Stomach smooth muscle (tissue), 2 donors: ENCODE data around the gene CHST15.

ENCODE experiments used
- H3K27ac ChIP-seq: one replicate; pipeline ENCODE4 v1.7.0; 2013; ENCODE audit warnings: mild to moderate bottlenecking, low read length, inconsistent platforms
- H3K27me3 ChIP-seq, 2 donors: one replicate each; pipeline ENCODE4 v1.7.0; 2013; ENCODE audit warnings: low read length in 2 of 2; ENCODE audit not compliant: insufficient read depth in 2 of 2, control insufficient read depth in 1 of 2
- H3K36me3 ChIP-seq, 2 donors: one replicate each; pipeline ENCODE4 v1.7.0; 2013; ENCODE audit warnings: low read length in 2 of 2; ENCODE audit not compliant: control insufficient read depth in 2 of 2, insufficient read depth in 2 of 2
- H3K4me1 ChIP-seq: one replicate; pipeline ENCODE4 v1.7.0; 2013; ENCODE audit warnings: low read length; ENCODE audit not compliant: control insufficient read depth, insufficient read depth
- H3K4me3 ChIP-seq, 2 donors: one replicate each; pipeline ENCODE4 v1.7.0; 2013; ENCODE audit warnings: low read length in 2 of 2
- H3K9ac ChIP-seq, 2 donors: one replicate each; pipeline ENCODE4 v1.7.0; 2013; ENCODE audit warnings: low read length in 2 of 2, mild to moderate bottlenecking in 1 of 2
- H3K9me3 ChIP-seq, 2 donors: one replicate each; pipeline ENCODE4 v1.7.0; 2013; ENCODE audit warnings: low read length in 2 of 2; ENCODE audit not compliant: control insufficient read depth in 2 of 2
- donor health status: healthy.
- donor health status: Pancreatic carcinoma.

CHST15 gene

DNA sequence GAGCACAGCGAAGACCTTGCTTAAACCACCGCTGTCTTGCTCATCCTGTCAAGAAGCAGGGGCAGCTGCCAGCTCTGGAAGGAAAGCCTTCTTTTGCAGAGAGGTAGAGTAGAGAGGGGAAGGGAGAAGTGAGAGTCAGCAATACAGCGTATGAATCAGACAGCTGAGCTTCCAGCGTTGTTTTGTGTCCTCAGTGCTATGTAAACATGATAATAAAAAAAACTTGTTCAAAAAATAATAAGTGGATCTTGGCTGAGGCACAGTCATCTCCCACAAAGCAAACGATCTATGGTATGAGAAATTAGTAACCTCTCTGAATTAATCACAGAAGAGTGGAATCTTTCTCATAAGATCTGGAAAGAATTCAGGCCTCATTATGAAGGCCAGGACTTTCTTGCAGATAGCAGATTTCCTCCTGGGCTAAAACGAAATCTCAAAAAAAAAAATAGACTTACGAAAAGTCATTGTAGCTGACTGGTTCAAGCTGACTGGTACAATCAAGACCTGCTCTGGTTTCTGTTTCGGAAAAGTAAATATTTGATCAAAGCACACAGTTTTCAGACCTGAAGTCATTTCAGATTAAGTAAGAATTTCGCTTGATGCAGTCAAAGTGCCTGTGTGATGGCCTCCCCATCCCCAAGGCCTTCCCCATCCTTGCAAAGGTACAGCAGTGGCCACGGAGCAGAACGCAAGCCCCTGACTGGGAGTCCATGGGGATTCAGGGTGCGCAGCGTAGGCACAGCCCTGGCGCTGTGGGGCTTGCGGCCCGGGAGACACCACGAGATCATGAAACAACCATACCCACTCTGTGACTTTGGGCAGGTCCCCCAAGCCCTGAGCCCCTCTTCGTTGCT is 29.4 kb downstream of the CHST15 start:
- H3K27ac ChIP-seq: peak overlapping the region; percentile 66
- H3K27me3 ChIP-seq: no peaks in the 10 kb centered on the region
- H3K9me3 ChIP-seq: no peaks in the 10 kb centered on the region
- no peaks in the 10 kb centered on the region for H3K36me3 ChIP-seq
- H3K9ac ChIP-seq: peak overlapping the region in 1 of 2 donors; percentile 47
- peaks cover 44% of the 10 kb centered on the region for H3K4me1 ChIP-seq
- H3K4me3 ChIP-seq: peak overlapping the region in 1 of 2 donors; percentile 59

- H3K9ac ChIP-seq: no peak overlapping the region
- H3K27ac ChIP-seq: peak overlapping the region; percentile 66
- H3K9me3 ChIP-seq: no peaks in the 10 kb centered on the region
- H3K4me3 ChIP-seq: peak overlapping the region in 1 of 2 donors; percentile 55
- H3K36me3 ChIP-seq: peaks cover 0 to 2% of the 10 kb centered on the region in 2 donors
- H3K4me1 ChIP-seq: peaks cover 42% of the 10 kb centered on the region
- H3K27me3 ChIP-seq: no peaks in the 10 kb centered on the region
These were observed 31.0 kb downstream of the CHST15 start for GRCh38 chr10:124062390-124062789.

DNA sequence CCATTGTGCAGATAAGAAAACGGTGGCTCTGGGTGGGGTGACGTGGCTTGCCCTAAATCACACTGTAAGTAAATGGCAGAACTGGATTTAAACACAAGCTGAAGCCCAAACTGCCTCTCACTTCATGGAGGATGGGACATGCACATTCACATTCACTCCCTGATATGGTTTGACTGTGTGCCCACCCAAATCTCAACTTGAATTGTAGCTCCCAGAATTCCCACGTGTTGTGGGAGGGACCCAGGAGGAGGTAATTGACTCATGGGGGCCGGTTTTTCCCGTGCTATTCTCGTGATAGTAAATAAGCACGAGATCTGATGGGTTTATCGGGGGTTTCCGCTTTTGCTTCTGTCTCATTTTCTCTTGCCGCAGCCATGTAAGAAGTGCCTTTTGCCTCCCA is 32.4 kb downstream of the CHST15 start:
- Histone ChIP-seq H3K27ac (no peak overlapping the region), H3K9ac (no peak overlapping the region), H3K36me3 (peaks cover 0 to 2% of the 10 kb centered on the region in 2 donors), H3K9me3 (no peaks in the 10 kb centered on the region), H3K27me3 (no peaks in the 10 kb centered on the region), H3K4me1 (peaks cover 37% of the 10 kb centered on the region), H3K4me3 (no peak overlapping the region)

- no peak overlapping the region for H3K4me3 ChIP-seq
- no peak overlapping the region for H3K9ac ChIP-seq
- H3K27ac ChIP-seq: no peak overlapping the region
- no peaks in the 10 kb centered on the region for H3K27me3 ChIP-seq
- peaks cover 37% of the 10 kb centered on the region for H3K4me1 ChIP-seq
- no peaks in the 10 kb centered on the region for H3K9me3 ChIP-seq
- peaks cover 0 to 2% of the 10 kb centered on the region in 2 donors for H3K36me3 ChIP-seq
These were observed 33.2 kb downstream of the CHST15 start for GRCh38 chr10:124060148-124060720.

- Histone ChIP-seq H3K9me3 (no peaks in the 10 kb centered on the region), H3K4me1 (peaks cover 41% of the 10 kb centered on the region), H3K36me3 (peaks cover 0 to 2% of the 10 kb centered on the region in 2 donors), H3K9ac (no peak overlapping the region), H3K4me3 (no peak overlapping the region), H3K27me3 (no peaks in the 10 kb centered on the region), H3K27ac (no peak overlapping the region)
These were observed 33.8 kb downstream of the CHST15 start for GRCh38 chr10:124059551-124059950.

- H3K27ac ChIP-seq: no peak overlapping the region
- H3K4me1 ChIP-seq: peaks cover 37% of the 10 kb centered on the region
These were observed 34.9 kb downstream of the CHST15 start for GRCh38 chr10:124058346-124059003.

DNA sequence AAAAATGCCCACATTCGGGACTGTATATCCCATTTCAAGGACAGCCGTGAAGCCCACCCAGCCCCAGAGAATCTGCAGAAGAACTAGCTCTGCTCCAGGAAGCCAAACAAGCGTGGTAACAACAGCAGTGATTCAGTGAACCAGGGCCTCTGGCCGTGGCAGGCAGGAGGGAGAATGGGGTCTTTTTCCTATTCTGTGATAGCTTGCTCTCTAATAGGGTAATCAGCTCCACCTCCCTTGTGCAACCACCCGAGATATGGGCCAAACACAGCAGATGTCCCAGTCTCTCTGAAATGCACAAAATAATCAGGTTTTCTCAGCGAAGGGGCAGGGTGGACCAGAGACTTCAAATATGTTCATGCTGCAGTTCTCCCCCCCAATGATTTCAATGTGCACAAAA is 35.8 kb downstream of the CHST15 start:
- Histone ChIP-seq H3K36me3 (peaks cover 0 to 2% of the 10 kb centered on the region in 2 donors), H3K9me3 (no peaks in the 10 kb centered on the region), H3K9ac (no peak overlapping the region), H3K4me1 (peaks cover 37% of the 10 kb centered on the region), H3K4me3 (no peak overlapping the region), H3K27me3 (no peaks in the 10 kb centered on the region), H3K27ac (no peak overlapping the region)

More at GRCh38 chr10:124058346-124059003, 34.9 kb downstream of the CHST15 start:
- peaks cover 0 to 2% of the 10 kb centered on the region in 2 donors for H3K36me3 ChIP-seq
- no peak overlapping the region for H3K9ac ChIP-seq
- H3K9me3 ChIP-seq: no peaks in the 10 kb centered on the region
- H3K4me3 ChIP-seq: no peak overlapping the region
- no peaks in the 10 kb centered on the region for H3K27me3 ChIP-seq

DNA sequence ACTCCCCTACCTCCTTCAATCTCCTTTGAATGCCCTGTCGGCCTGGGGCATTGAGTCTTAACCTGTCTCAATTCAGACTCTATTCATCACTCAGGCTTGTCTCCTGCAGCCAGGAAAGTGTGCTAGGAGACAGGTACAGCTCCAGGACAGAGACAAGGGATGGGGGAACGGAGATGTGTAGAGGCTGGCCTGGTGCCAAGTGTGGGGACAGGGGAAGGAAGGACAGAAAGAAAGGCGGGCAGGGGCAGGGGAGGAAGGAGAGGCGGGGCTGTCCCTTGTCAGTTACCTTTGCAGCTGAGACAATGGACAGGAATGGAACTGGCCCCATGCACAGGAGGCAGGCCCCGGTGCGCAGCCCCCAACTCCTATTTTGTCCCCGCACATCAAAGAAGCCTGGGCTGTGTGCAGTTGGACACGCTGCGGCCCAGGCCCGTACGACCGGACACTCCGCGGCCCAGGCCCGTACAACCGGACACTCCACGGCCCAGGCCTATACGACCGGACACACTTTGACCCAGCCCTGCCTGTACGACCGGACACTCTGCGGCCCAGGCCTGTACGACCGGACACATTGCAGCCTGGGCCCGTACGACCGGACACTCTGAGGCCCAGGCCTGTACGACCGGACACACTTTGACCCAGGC is 36.9 kb downstream of the CHST15 start:
- no peak overlapping the region for H3K27ac ChIP-seq

DNA sequence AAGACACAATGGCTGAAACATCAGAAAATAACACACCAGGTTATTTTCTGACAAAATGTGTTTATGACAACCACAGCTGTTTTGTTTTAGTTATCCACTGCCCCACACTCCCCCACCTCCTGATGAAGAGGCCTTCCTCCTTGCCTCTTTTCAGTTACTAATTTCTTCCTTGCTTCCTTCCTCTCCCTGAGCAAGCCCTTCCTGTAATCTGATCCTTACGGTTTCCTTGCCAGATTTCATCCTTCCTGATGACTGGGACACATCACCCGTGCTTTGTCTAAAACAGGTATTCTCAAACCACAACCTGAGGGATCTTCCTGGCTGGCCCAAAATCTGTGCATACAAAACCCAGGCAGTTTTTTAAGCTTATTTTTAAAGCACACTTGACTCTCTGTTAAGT is 39.4 kb downstream of the CHST15 start:
- no peak overlapping the region for H3K27ac ChIP-seq
- no peaks in the 10 kb centered on the region for H3K9me3 ChIP-seq
- H3K27me3 ChIP-seq: no peaks in the 10 kb centered on the region
- H3K36me3 ChIP-seq: peaks cover 2 to 3% of the 10 kb centered on the region in 2 donors
- H3K4me3 ChIP-seq: no peak overlapping the region
- H3K4me1 ChIP-seq: peaks cover 31% of the 10 kb centered on the region
- H3K9ac ChIP-seq: no peak overlapping the region

More for the DNA sequence above, 36.9 kb downstream of the CHST15 start:
- no peak overlapping the region for H3K4me3 ChIP-seq
- H3K4me1 ChIP-seq: peaks cover 34% of the 10 kb centered on the region
- H3K36me3 ChIP-seq: peaks cover 0 to 2% of the 10 kb centered on the region in 2 donors
- peak overlapping the region in 1 of 2 donors; percentile 13 for H3K9ac ChIP-seq
- H3K27me3 ChIP-seq: no peaks in the 10 kb centered on the region
- H3K9me3 ChIP-seq: no peaks in the 10 kb centered on the region

DNA sequence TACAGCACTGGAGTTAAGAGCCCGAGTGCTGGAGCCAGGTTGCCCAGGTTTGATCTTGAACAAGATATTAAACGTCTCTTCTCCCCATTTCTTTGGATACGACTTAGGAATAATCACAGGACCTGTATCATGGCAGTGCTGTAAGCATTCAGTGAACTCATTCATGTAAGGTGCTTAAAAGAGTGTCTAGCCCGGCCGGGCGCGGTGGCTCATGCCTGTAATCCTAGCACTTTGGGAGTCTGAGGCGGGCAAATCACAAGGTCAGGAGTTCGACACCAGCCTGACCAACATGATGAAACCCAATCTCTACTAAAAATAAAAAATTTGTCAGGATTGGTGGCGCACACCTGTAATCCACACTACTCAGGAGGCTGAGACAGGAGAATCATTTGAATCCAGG is 40.8 kb downstream of the CHST15 start:
- no peak overlapping the region for H3K4me3 ChIP-seq
- peaks cover 0 to 3% of the 10 kb centered on the region in 2 donors for H3K36me3 ChIP-seq
- no peaks in the 10 kb centered on the region for H3K27me3 ChIP-seq
- no peak overlapping the region for H3K9ac ChIP-seq
- no peaks in the 10 kb centered on the region for H3K9me3 ChIP-seq
- no peak overlapping the region for H3K27ac ChIP-seq
- peaks cover 36% of the 10 kb centered on the region for H3K4me1 ChIP-seq
